Cardiac muscle cell (in vitro differentiated cells and primary cell): ENCODE results near the gene SAFB. TPM values are rescaled to one million over a fixed set of nuclear protein-coding genes. Genes with fewer than 3 reads are reported as not detected.

ENCODE experiments used
- DNase-seq, 2 donors: peaks; one replicate each; pipeline versions ENCODE4 v3.0.0 to v3.0.0-alpha.2; 2010 to 2017; ENCODE audit warnings: low read depth in 1 of 2, low spot score in 1 of 2
- H3K27ac ChIP-seq: fragments of 200-600 bp; sonication (generic); 2 replicates; pipeline ENCODE4 v1.5.1; 2016
- H3K27me3 ChIP-seq: fragments of 200-600 bp; sonication (generic); 2 replicates; pipeline ENCODE4 v1.6.0; 2016; ENCODE audit warnings: control low read depth
- H3K36me3 ChIP-seq: fragments of 200-600 bp; sonication (generic); 2 replicates; pipeline ENCODE4 v1.5.1; 2016; ENCODE audit warnings: control low read depth
- H3K4me1 ChIP-seq: fragments of 200-600 bp; sonication (generic); 2 replicates; pipeline ENCODE4 v1.8.1; 2017; ENCODE audit warnings: low read depth, mild to moderate bottlenecking, mixed run types
- H3K4me3 ChIP-seq: fragments of 200-600 bp; sonication (generic); 2 replicates; pipeline ENCODE4 v1.5.1; 2016; ENCODE audit warnings: mild to moderate bottlenecking
- H3K9me3 ChIP-seq: fragments of 200-600 bp; sonication (generic); 2 replicates; pipeline ENCODE4 v1.5.1; 2017; ENCODE audit warnings: low read depth, mild to moderate bottlenecking, control low read depth
- polyA plus RNA-seq: library from polyadenylated mRNA; unstranded; fragments of >200 nt; fragmentation: Nextera tagmentation; extraction: Ambion mirVana; gene quantifications from 2 replicates; pipeline ENCODE4 v1.2.1, GENCODE V29; 2016
- total RNA-seq: library from RNA; depleted of rRNA; stranded (reverse); fragments of >200 nt; gene quantifications from 2 replicates; pipeline ENCODE4 v1.2.3, GENCODE V29; 2016
- TF ChIP-seq, protein P1 (sequence below): IDR thresholded peaks from 2 replicates; pipeline ENCODE4 v1.5.1; 2012; ENCODE audit warnings: low read depth, mild to moderate bottlenecking, low read length

Gene SAFB
- total and polyA plus RNA-seq, 2 experiments from 2014 or later, result 108 to 127 TPM

DNA sequence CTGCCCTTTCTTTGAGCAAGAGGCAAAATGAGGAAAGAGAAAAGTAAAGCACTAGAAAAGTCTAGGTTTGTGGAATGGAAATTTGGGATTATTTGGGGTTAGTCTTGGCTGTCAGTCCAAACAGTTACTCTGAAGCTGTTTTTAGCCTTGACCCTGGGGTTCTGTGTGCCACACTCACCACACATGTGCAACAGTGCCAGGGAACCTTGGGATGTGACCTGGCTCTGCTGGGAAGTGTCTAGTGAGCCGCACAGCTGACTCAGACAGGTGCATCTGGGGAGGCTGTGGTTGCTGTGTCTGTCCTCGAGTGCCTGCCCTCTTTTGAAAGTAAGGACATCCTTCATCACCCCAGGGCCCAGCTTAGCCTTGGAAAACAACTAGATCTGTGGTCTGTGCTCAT, 41.6 kb downstream of the SAFB start:
- Histone ChIP-seq H3K27me3 (no peaks in the 10 kb centered on the region), H3K36me3 (peaks cover 71% of the 10 kb centered on the region), H3K4me3 (no peak overlapping the region), H3K9me3 (no peaks in the 10 kb centered on the region), H3K4me1 (no peaks in the 10 kb centered on the region), H3K27ac (no peak overlapping the region)
- TF ChIP-seq, protein P1, sequence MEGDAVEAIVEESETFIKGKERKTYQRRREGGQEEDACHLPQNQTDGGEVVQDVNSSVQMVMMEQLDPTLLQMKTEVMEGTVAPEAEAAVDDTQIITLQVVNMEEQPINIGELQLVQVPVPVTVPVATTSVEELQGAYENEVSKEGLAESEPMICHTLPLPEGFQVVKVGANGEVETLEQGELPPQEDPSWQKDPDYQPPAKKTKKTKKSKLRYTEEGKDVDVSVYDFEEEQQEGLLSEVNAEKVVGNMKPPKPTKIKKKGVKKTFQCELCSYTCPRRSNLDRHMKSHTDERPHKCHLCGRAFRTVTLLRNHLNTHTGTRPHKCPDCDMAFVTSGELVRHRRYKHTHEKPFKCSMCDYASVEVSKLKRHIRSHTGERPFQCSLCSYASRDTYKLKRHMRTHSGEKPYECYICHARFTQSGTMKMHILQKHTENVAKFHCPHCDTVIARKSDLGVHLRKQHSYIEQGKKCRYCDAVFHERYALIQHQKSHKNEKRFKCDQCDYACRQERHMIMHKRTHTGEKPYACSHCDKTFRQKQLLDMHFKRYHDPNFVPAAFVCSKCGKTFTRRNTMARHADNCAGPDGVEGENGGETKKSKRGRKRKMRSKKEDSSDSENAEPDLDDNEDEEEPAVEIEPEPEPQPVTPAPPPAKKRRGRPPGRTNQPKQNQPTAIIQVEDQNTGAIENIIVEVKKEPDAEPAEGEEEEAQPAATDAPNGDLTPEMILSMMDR, result no peak
- DNase-seq, result no peak

DNA sequence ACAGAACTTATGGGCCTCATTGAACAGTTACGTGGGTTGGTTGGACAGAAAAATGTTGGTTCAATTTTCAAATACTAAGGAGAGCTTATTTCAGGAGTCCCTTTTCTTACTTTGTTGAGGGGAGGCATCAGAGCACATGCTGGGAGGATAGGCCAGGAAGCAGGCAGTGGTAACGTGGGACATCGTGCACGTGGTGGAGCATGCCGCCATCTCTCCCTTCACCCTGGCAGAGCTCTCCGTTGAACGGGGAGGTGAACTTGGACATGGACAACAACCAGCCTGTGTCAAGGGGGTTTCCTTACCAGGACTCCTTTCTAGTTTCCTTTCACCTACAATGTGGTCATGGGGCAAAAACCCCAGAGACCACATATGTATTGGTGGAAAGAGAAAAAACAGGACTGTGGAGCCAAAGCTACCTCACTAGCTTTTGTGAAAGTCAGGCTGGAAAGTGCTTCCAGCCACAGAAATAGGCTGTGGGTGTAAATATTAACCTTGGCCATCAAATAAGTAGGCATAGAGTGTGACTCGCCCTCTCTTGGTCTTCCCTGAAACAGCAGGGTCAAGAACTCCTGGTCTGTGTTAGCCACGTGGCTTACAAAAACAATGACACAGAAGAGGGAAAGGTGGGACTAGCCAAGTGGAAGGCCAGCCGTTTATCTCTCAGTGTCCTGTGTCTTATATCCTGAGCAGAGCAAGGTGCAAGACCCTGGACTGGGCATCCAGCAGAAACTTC, 43.1 kb downstream of the SAFB start:
- TF ChIP-seq, protein P1, result peak; percentile 15
- no peak overlapping the region for H3K4me3 ChIP-seq
- no peaks in the 10 kb centered on the region for H3K4me1 ChIP-seq
- DNase-seq, result peak in 1 of 2 donors; percentile 33
- peak overlapping the region; percentile 19 for H3K27ac ChIP-seq
- H3K27me3 ChIP-seq, result no peaks in the 10 kb centered on the region
- peaks cover 65% of the 10 kb centered on the region for H3K36me3 ChIP-seq
- H3K9me3 ChIP-seq, result no peaks in the 10 kb centered on the region

DNA sequence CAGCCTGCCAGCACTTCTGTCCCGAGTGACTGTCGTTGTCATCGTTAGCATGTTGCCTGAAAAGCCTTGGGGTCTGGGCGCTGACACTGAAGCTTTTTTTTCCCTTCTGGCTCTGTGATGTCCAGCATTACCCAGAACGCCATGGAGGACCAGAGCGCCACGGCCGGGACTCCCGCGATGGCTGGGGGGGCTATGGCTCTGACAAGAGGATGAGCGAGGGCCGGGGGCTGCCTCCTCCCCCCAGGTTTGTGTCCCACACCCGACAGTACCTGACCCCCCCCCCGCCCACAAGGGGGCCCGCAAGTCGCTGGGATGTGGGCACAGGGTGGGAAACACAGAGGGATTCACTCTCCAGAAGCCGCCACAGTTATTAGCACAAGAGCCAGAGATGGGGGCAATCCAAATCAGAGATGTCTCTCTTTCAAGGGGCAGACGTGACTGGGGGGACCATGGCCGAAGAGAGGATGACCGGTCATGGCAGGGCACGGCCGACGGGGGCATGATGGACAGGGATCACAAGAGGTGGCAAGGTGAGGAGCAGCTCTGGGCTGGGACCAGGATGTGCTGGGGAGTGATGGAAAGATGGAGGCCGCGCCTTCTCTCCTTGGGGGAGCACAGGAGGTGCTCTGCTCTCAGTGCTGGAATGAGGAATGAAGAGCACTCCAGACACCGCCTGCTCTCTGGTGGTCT, 44.2 kb downstream of the SAFB start:
- Histone ChIP-seq H3K36me3 (peaks cover 57% of the 10 kb centered on the region), H3K4me3 (no peak overlapping the region), H3K27me3 (no peaks in the 10 kb centered on the region), H3K4me1 (no peaks in the 10 kb centered on the region), H3K9me3 (no peaks in the 10 kb centered on the region), H3K27ac (peak overlapping the region; percentile 60)
- TF ChIP-seq, protein P1, result no peak
- no peak for DNase-seq

DNA sequence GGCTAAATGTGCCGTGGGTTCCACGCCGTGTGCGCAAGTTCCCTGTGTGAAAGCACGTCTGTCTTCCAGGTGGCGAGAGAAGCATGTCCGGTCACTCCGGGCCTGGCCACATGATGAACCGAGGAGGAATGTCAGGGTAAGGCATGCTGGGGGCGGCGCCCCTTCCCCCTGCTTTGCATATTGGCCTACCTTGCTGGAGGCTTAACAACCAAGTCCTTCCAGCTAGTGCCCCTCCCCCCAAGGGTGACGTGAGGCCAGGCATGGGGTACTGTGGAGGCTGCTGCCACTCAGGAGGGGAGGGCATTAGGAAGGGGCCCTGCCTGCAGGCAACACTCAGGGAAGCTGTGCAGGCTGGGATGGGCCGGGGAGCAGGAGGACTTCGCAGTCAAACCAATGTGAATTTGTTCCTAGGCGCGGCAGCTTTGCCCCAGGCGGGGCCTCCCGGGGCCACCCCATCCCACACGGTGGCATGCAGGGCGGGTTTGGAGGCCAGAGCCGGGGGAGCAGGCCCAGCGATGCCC, 44.9 kb downstream of the SAFB start:
- Histone ChIP-seq H3K36me3 (peaks cover 49% of the 10 kb centered on the region), H3K4me1 (no peaks in the 10 kb centered on the region), H3K27ac (peak overlapping the region; percentile 60), H3K4me3 (no peak overlapping the region), H3K27me3 (no peaks in the 10 kb centered on the region), H3K9me3 (no peaks in the 10 kb centered on the region)
- TF ChIP-seq, protein P1, result no peak
- DNase-seq, result no peak

DNA sequence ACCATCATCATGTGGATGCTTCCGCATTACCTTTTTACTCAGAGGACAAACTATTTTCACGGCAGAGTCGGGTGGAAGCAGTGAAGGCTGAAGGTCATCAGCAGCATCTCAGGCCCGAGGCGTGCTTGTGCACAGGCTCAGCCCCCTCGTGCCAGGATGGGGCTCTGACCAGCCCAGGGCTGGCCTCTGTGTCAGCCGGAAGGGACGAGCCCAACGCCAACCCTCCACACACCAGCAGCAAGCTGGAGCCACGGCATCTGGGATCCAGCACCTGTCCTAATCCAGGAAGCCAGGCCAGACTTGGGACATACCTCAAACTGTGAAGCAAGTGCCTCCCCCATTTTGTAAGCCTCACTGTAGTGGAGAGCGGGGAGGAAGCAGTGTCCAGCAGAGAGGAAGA, 46.3 kb downstream of the SAFB start:
- H3K27me3 ChIP-seq, result no peaks in the 10 kb centered on the region
- peaks cover 36% of the 10 kb centered on the region for H3K36me3 ChIP-seq
- no peak for DNase-seq
- no peaks in the 10 kb centered on the region for H3K9me3 ChIP-seq
- H3K4me3 ChIP-seq, result no peak overlapping the region
- no peaks in the 10 kb centered on the region for H3K4me1 ChIP-seq
- TF ChIP-seq, protein P1, result no peak
- peak overlapping the region; percentile 14 for H3K27ac ChIP-seq
